T-helper 2 cell treated with Interferon-gamma antibody and Interleukin-4, amounts not matched to agents 5 μg/mL and 100 μg/mL, for 36 hours (primary cell): ENCODE results near the gene SUMO3.
A peak's percentile ranks its signal among the peaks of the same experiment; 100 is the strongest.
"Not testable (repeated sequence)": the region's sequence is repeated elsewhere in the genome, so short reads cannot be mapped to it uniquely, and the experiment has no call there.

Experiments
- DNase-seq: peaks from one replicate; pipeline ENCODE4 v3.0.0; 2021; ENCODE audit warnings: low spot score
- H3K27ac Mint-ChIP-seq: one replicate; pipeline ENCODE4 v1.8.0; 2021; ENCODE audit warnings: mild to moderate bottlenecking, mixed read lengths
- H3K27me3 Mint-ChIP-seq: one replicate; pipeline ENCODE4 v1.8.0; 2021; ENCODE audit warnings: low read depth, mixed read lengths
- H3K36me3 Mint-ChIP-seq: one replicate; pipeline ENCODE4 v1.8.0; 2021; ENCODE audit warnings: low read depth, mixed read lengths
- H3K4me1 Mint-ChIP-seq: one replicate; pipeline ENCODE4 v1.8.0; 2021; ENCODE audit warnings: low read depth, mixed read lengths
- H3K4me3 Mint-ChIP-seq: one replicate; pipeline ENCODE4 v1.8.0; 2022; ENCODE audit warnings: mild to moderate bottlenecking, moderate library complexity, mixed read lengths
- H3K9me3 Mint-ChIP-seq: one replicate; pipeline ENCODE4 v1.8.0; 2021; ENCODE audit warnings: mixed read lengths

The SUMO3 gene

DNA sequence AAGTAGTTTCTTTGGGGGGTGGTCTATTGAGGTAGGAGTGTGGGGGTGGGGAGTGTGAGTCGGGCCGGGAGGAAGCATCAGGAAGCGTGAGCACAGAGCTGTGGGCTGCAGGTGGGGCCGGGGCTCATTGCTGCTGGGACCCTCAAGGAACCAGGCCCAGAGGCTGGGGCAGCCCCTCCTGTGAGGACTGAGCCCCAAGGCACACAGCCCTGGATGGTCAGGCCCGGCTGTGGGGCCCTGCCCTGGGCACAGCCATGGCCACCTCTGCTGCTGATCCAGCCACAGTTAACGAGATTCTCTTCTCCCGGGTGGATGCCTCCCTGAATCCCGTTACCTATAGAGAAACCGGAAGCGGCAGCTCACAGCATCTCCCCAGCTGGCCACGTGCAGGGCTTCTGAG lies 22.9 kb upstream of the SUMO3 start:
- no peaks in the 10 kb centered on the region for H3K36me3 Mint-ChIP-seq
- no peak overlapping the region for H3K4me3 Mint-ChIP-seq
- no peaks in the 10 kb centered on the region for H3K9me3 Mint-ChIP-seq
- H3K27ac Mint-ChIP-seq, result no peak overlapping the region
- H3K27me3 Mint-ChIP-seq, result peaks cover 4% of the 10 kb centered on the region
- no peaks in the 10 kb centered on the region for H3K4me1 Mint-ChIP-seq
- no peak for DNase-seq

GRCh38 chr21:44838951-44839350 lies 21.1 kb upstream of the SUMO3 start:
- no peak for DNase-seq
- Mint-ChIP-seq H3K36me3 (no peaks in the 10 kb centered on the region), H3K4me1 (no peaks in the 10 kb centered on the region), H3K9me3 (no peaks in the 10 kb centered on the region), H3K4me3 (no peak overlapping the region), H3K27me3 (peaks cover 2% of the 10 kb centered on the region), H3K27ac (no peak overlapping the region)

- no peaks in the 10 kb centered on the region for H3K36me3 Mint-ChIP-seq
- no peaks in the 10 kb centered on the region for H3K4me1 Mint-ChIP-seq
- H3K4me3 Mint-ChIP-seq, result no peak overlapping the region
- H3K27ac Mint-ChIP-seq, result no peak overlapping the region
- no peak for DNase-seq
- no peaks in the 10 kb centered on the region for H3K9me3 Mint-ChIP-seq
- H3K27me3 Mint-ChIP-seq, result peaks cover 2% of the 10 kb centered on the region
Observed at GRCh38 chr21:44838039-44838895, 20.4 kb upstream of the SUMO3 start.

DNA sequence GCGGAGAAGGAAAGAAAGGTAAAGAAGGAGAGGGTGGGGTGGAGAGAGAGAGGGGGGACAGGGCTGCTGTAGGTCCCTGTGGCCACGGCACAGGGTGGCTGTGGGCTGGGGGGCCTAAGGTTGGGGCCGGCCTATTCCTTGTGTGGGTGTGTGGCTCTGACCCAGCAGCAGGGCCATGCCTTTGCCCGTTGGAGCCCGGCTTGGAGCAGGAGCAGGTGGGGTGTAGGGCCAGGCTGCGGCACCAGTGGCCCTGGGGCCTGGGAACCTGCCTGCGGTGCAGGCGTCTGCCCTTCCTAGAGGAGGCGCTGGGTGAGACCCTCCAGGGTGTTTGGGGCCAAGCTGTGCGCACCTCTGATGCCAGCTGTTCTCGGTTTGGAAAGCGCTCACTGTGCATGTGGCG lies 19.7 kb upstream of the SUMO3 start:
- Mint-ChIP-seq H3K4me3 (no peak overlapping the region), H3K36me3 (no peaks in the 10 kb centered on the region), H3K27ac (no peak overlapping the region), H3K9me3 (no peaks in the 10 kb centered on the region), H3K4me1 (no peaks in the 10 kb centered on the region), H3K27me3 (peaks cover under 1% of the 10 kb centered on the region)
- DNase-seq, result no peak

DNA sequence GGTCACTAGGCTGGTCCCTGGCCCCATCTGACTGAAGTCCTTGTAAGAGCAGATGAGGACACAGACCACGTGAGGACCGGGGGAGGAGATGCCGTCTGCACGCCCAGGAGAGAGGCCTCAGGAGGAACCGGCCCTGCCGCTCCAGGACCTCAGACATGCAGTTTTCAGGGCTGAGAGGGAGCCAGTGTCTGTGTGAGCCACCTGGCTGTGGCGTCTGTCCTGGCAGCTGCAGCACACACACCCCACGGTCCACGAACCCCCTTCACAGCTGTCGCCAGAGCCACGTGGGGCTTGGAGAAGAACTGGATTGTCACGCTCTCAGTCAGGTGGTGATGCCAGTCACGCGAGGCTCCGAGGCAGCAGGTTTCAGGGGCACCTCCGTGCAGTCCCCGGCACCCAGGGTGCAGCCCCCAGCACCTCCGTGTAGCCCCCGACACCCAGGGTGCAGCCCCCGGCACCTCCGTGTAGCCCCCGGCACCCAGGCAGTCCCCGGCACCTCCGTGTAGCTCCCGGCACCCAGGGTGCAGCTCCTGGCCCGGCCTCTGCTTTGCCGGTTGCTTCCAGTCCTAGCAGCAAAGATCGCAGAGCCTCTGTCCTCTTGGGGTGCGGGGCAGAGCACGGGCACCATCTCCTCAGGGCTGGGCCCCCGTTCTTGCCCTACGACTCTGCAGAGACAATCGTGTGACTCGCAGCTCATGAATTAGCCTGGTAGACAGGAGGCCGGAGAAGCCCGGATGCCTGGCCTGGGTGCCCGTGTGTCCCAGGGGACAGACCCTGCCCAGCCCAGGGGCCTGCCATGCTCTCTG lies 19.0 kb upstream of the SUMO3 start:
- Mint-ChIP-seq H3K36me3 (no peaks in the 10 kb centered on the region), H3K27ac (no peak overlapping the region), H3K9me3 (no peaks in the 10 kb centered on the region), H3K27me3 (no peaks in the 10 kb centered on the region), H3K4me3 (no peak overlapping the region), H3K4me1 (no peaks in the 10 kb centered on the region)
- no peak for DNase-seq

GRCh38 chr21:44836349-44836665 lies 18.4 kb upstream of the SUMO3 start:
- peaks cover 2% of the 10 kb centered on the region for H3K4me1 Mint-ChIP-seq
- no peaks in the 10 kb centered on the region for H3K27me3 Mint-ChIP-seq
- DNase-seq, result no peak
- no peak overlapping the region for H3K27ac Mint-ChIP-seq
- H3K4me3 Mint-ChIP-seq, result no peak overlapping the region
- H3K9me3 Mint-ChIP-seq, result no peaks in the 10 kb centered on the region
- no peaks in the 10 kb centered on the region for H3K36me3 Mint-ChIP-seq

DNA sequence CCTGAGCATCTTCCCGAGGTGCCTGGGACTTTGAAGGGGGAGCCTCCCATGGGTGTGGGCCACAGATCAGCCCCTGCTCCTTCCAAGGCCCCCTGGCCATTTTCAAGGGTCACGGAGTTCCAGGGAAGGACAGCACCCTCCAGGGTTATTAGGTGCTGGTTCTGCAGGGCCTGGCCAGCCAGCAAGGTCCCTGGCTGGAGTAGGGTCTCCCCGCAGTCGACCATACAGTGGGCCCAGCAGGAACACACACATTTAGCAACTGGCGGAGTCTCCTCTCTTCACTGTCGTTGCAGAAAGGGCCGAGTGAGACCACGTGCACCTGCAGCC lies 17.7 kb upstream of the SUMO3 start:
- Mint-ChIP-seq H3K36me3 (no peaks in the 10 kb centered on the region), H3K9me3 (no peaks in the 10 kb centered on the region)

DNA sequence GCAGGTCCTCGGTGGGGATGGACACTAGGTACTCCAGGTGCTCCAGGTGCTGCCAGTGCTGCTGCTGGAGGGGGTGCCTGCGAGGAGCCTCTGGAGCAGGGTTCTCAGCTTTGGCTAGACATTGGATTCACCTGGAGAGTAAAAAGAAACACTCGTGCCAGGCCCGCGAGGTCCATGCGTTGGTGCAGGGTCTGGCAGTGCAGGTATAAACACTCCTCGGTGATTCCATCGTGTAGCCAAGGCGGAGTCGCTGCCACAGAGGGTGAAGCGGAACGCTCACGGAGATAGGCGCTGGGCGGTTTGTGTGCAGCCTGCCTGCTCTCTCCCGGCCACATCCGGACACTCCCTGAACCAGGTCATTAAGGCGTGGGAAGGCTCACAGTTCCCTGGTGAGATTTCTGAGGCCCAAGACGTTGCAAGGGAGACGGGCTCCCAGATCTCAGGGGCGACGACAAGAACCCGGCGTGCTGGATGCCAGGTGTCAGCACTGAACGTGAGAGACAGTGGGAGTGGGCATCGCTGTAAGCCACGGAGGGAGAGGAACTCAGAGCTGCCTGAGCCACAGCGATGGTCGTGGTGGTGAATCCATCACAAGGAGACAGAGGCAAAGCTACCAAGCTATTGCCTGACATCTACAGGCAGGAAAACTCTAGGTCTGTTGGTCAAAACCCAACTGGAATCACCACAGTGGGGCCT lies 17.2 kb upstream of the SUMO3 start:
- Mint-ChIP-seq H3K27me3 (peaks cover 2% of the 10 kb centered on the region), H3K4me3 (no peak overlapping the region), H3K4me1 (peaks cover 8% of the 10 kb centered on the region), H3K36me3 (no peaks in the 10 kb centered on the region), H3K9me3 (no peaks in the 10 kb centered on the region), H3K27ac (no peak overlapping the region)
- no peak for DNase-seq

More for the DNA sequence above, 17.7 kb upstream of the SUMO3 start:
- H3K27me3 Mint-ChIP-seq, result peaks cover 1% of the 10 kb centered on the region
- H3K4me3 Mint-ChIP-seq, result no peak overlapping the region
- no peak overlapping the region for H3K27ac Mint-ChIP-seq
- H3K4me1 Mint-ChIP-seq, result peaks cover 7% of the 10 kb centered on the region
- no peak for DNase-seq

GRCh38 chr21:44834231-44834950 lies 16.5 kb upstream of the SUMO3 start:
- Mint-ChIP-seq H3K4me3 (no peak overlapping the region), H3K27ac (no peak overlapping the region), H3K27me3 (peaks cover 2% of the 10 kb centered on the region), H3K4me1 (peaks cover 8% of the 10 kb centered on the region), H3K9me3 (peaks cover 1% of the 10 kb centered on the region), H3K36me3 (no peaks in the 10 kb centered on the region)
- DNase-seq, result no peak

- Mint-ChIP-seq H3K27ac (no peak overlapping the region), H3K36me3 (peaks cover 1% of the 10 kb centered on the region), H3K9me3 (peaks cover 5% of the 10 kb centered on the region), H3K4me3 (no peak overlapping the region), H3K27me3 (peaks cover 3% of the 10 kb centered on the region), H3K4me1 (peaks cover 8% of the 10 kb centered on the region)
- DNase-seq, result no peak
Observed at GRCh38 chr21:44833663-44834062, 15.8 kb upstream of the SUMO3 start.

DNA sequence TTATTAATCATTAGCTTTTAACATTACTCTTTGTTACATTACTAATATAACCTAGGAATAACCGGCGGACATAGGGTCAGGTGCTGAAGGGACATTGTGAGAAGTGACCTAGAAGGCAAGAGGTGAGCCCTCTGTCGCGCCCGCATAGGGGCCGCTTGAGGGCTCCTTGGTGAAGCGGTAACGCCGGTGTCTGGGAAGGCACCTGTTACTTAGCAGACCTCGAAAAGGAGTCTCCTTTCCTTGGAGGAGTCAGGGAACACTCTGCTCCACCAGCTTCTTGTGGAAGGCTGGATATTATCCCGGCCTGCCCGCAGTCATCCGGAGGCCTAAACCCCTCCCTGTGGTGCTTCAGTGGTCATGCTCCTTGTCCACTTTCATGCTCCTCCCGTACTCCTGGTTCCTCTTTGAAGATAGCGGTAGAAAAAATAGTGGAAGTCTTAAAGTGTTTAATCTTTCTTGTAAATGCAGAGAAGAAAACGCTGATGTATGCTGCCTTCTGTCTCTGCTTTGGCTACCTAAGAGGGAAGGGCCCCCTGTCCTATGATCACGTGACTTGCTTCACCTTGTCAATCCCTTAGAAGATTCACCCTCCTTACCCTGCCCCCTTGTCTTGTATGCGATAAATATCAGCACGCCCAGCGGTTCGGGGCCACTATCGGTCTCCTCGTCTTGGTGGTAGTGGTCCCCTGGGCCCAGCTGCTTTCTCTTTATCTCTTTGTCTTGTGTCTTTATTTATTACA lies 14.8 kb upstream of the SUMO3 start:
- H3K36me3 Mint-ChIP-seq, H3K4me1 Mint-ChIP-seq, H3K4me3 Mint-ChIP-seq, H3K27ac Mint-ChIP-seq, DNase-seq: not testable (repeated sequence)
- Mint-ChIP-seq H3K9me3 (peaks cover 15% of the 10 kb centered on the region), H3K27me3 (peaks cover 11% of the 10 kb centered on the region)

DNA sequence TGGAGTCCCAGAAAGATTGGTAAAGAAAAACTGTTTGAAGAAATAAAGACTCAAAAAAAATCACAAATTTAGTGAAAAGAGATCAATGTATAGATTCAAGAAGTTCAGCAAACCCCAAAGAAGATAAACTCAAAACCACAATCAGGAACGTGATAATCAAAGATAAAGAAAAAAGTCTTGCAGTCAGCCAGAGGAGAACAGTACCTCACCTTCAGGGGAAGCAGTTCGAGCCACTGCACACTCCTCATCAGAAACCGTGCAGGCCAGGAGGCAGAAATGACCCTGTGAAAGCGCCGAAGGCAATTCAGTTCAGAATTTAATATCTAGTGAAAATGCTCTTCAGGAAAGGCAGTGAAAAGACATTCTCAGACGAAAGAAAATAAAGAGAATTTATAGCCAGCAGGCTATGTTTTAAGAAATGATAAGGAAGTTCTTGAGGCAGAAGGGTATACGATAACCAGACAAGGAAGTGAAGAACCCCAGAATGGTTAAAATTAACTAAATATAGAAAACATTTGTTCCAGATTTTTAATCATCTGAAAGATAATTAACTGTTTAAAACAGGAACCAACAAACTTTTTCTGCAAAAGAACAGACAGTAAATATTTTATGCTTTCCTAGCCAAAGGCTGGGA lies 13.5 kb upstream of the SUMO3 start:
- Mint-ChIP-seq H3K36me3 (peaks cover 3% of the 10 kb centered on the region), H3K4me1 (peaks cover 8% of the 10 kb centered on the region), H3K27me3 (peaks cover 18% of the 10 kb centered on the region), H3K27ac (no peak overlapping the region), H3K9me3 (peaks cover 23% of the 10 kb centered on the region), H3K4me3 (peak overlapping the region; percentile 45)
- no peak for DNase-seq
